Nephron (organoid): ENCODE results near the gene LPCAT1.
"Not testable (repeated sequence)": the region's sequence is repeated elsewhere in the genome, so short reads cannot be mapped to it uniquely, and the experiment has no call there.

Experiments
- H3K27ac Mint-ChIP-seq, 3 experiments: 2 replicates each; pipeline ENCODE4 v1.8.0; 2020; ENCODE audit warnings: mixed read lengths in 3 of 3, mild to moderate bottlenecking in 2 of 3, moderate library complexity in 1 of 3
- H3K27me3 Mint-ChIP-seq: 2 replicates; pipeline ENCODE4 v1.8.0; 2021; ENCODE audit warnings: low read depth, mild to moderate bottlenecking, moderate library complexity, mixed read lengths
- H3K36me3 Mint-ChIP-seq: 2 replicates; pipeline ENCODE4 v1.8.0; 2020; ENCODE audit warnings: low read depth, mixed read lengths
- H3K4me1 Mint-ChIP-seq: 2 replicates; pipeline ENCODE4 v1.8.0; 2020; ENCODE audit warnings: mixed read lengths
- H3K4me3 Mint-ChIP-seq, 3 experiments: 2 replicates each; pipeline ENCODE4 v1.8.0; 2020; ENCODE audit warnings: mild to moderate bottlenecking in 3 of 3, mixed read lengths in 3 of 3, moderate library complexity in 2 of 3
- H3K9me3 Mint-ChIP-seq: 2 replicates; pipeline ENCODE4 v1.8.0; 2020; ENCODE audit warnings: mixed read lengths
- TF ChIP-seq, protein P1 (sequence below), 3 experiments: fragments of 200-600 bp; sonication (generic); IDR thresholded peaks; one replicate each; pipeline ENCODE4 v1.5.0; 2021; ENCODE audit warnings: antibody characterized with exemption in 3 of 3; ENCODE audit not compliant: unreplicated experiment in 3 of 3

Gene LPCAT1, protein sequence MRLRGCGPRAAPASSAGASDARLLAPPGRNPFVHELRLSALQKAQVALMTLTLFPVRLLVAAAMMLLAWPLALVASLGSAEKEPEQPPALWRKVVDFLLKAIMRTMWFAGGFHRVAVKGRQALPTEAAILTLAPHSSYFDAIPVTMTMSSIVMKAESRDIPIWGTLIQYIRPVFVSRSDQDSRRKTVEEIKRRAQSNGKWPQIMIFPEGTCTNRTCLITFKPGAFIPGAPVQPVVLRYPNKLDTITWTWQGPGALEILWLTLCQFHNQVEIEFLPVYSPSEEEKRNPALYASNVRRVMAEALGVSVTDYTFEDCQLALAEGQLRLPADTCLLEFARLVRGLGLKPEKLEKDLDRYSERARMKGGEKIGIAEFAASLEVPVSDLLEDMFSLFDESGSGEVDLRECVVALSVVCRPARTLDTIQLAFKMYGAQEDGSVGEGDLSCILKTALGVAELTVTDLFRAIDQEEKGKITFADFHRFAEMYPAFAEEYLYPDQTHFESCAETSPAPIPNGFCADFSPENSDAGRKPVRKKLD

DNA sequence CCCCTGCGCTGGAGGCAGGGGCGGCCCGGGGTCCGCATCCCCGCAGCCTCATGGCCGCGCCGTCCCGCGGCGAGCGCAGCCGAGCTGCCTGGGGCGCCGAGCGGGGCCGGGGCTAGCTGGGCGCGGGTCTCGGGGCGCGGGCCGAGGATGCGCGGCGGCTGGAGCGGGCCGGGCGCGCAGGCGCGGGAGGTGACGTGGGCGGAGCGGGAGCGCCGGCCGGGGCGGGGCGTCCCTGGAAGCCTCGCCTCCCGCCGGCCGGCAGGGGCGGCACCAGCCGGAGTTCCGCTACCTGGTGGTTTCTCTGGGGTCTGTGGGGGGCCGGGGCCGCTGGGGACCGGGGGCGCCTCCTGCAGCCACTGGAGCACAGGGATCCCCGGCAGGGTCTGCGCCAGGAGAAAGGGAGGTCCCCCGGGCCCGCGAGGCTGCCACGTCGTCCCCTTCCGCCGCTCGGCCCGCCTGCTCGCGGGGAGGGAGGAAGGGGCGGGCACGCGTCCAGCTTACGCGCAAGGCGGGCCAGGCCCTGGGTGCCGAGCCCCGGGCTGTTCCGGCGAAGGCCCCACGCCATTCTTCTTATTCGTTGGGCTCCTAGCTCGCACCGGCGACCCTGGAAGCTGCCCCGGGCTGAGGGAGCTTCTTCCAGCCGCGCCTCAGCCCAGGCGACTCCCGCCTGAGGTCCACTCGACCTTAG, at the start of gene LPCAT1:
Gene LPCAT1 (minus strand): TSS at position 168 of the 688 bp plus-strand sequence. CDS start 116 bp downstream, at position 52.
- TF ChIP-seq, protein P1, sequence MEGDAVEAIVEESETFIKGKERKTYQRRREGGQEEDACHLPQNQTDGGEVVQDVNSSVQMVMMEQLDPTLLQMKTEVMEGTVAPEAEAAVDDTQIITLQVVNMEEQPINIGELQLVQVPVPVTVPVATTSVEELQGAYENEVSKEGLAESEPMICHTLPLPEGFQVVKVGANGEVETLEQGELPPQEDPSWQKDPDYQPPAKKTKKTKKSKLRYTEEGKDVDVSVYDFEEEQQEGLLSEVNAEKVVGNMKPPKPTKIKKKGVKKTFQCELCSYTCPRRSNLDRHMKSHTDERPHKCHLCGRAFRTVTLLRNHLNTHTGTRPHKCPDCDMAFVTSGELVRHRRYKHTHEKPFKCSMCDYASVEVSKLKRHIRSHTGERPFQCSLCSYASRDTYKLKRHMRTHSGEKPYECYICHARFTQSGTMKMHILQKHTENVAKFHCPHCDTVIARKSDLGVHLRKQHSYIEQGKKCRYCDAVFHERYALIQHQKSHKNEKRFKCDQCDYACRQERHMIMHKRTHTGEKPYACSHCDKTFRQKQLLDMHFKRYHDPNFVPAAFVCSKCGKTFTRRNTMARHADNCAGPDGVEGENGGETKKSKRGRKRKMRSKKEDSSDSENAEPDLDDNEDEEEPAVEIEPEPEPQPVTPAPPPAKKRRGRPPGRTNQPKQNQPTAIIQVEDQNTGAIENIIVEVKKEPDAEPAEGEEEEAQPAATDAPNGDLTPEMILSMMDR (IDR thresholded peaks at IDR 0.05; ENCODE audit: unreplicated experiment in 3 of 3): peak in 1 of 3 experiments; percentile 20
- H3K27me3 Mint-ChIP-seq: peaks cover 8% of the 10 kb centered on the region
- H3K9me3 Mint-ChIP-seq: no peaks in the 10 kb centered on the region
- H3K27ac Mint-ChIP-seq: peak within 1 kb of the TSS in 2 of 3 experiments; percentile 51 to 82
- H3K4me3 Mint-ChIP-seq: peak within 1 kb of the TSS; percentile 86 to 92 (median 91)
- H3K36me3 Mint-ChIP-seq: peaks cover 5% of the 10 kb centered on the region
- H3K4me1 Mint-ChIP-seq: peaks cover 20% of the 10 kb centered on the region

DNA sequence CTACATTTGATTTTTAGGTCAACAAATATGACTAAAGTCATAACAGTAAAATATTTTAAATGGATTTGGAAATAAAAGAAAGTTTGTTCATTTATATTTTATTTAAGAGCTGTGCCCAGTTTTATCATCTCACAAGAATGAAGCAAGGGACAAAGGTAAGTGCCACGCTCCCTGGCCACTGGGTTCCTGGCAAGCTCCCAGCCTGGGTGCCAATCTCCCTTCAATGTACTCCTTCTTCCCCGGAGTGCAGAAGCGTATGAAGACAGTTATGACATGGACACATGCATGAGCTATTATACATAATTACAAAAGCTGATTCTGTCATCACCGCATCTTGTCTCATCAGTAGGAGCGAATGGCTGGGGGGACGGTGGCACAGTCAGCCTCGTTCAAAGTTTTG, 48.1 kb upstream of the LPCAT1 start:
- H3K27ac Mint-ChIP-seq, H3K9me3 Mint-ChIP-seq, H3K27me3 Mint-ChIP-seq, H3K4me3 Mint-ChIP-seq: not testable (repeated sequence)
- Mint-ChIP-seq H3K4me1 (peaks cover 20% of the 10 kb centered on the region), H3K36me3 (peaks cover 65% of the 10 kb centered on the region)

DNA sequence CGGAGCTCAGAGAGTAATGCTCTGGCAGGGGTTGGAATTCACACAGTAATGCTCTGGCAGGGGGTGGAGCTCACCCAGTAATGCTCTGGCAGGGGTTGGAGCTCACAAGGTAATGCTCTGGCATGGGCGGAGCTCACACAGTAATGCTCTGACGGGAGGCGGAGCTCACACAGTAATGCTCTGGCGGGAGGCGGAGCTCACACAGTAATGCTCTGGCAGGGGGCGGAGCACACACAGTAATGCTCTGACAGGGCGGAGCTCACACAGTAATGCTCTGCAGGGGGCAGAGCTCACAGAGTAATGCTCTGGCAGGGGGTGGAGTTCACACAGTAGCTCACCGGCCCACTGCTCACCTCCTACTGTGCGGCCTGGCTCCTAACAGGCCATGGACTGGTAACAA, 47.2 kb upstream of the LPCAT1 start:
- Mint-ChIP-seq H3K4me3 (no peak overlapping the region), H3K27me3 (no peaks in the 10 kb centered on the region), H3K36me3 (peaks cover 65% of the 10 kb centered on the region), H3K27ac (no peak overlapping the region), H3K9me3 (no peaks in the 10 kb centered on the region), H3K4me1 (peaks cover 24% of the 10 kb centered on the region)
- TF ChIP-seq, protein P1 (IDR thresholded peaks at IDR 0.05; ENCODE audit: unreplicated experiment in 3 of 3): no peak

DNA sequence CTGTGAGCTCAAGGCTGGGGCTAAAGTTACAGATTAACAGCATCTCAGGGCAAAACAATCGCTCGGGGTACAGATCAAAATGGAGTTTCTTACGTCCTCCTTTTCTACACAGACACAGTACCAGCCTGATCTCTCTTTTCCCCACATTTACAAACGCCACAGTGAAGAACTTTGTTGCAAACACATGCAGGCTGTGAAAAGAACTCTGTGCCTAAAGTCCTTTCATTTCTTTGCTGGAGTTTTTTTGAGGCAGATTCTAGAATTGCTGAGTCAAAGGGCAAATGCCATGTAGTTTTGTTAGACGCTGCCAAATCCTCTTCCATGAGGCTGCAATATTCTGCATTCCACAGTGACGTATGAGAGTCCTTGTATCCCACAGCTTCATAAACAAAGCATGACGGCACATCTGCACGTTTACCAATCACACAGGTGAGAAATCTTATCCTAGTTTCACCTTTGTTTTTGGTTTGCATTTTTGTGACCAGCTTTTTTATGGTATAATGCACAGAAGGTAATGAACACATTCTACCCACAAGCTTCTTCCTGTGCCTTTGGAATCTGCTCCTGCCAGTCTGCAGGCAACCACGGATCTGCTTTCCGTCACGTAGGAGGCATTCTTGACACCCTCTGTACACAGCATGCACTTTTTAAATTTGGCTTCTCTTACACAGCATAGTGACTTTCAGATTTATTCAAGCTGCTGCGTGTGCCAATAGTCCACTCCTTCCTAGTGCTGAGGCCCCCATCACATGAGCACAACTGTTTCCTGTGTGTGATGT, 44.6 kb upstream of the LPCAT1 start:
- Mint-ChIP-seq H3K27ac (peak overlapping the region; percentile 94 to 99 (median 97)), H3K27me3 (no peaks in the 10 kb centered on the region), H3K36me3 (peaks cover 50% of the 10 kb centered on the region), H3K4me3 (peak overlapping the region in 2 of 3 experiments; percentile 42 to 65), H3K4me1 (peaks cover 24% of the 10 kb centered on the region), H3K9me3 (no peaks in the 10 kb centered on the region)
- TF ChIP-seq, protein P1 (IDR thresholded peaks at IDR 0.05; ENCODE audit: unreplicated experiment in 3 of 3): no peak

DNA sequence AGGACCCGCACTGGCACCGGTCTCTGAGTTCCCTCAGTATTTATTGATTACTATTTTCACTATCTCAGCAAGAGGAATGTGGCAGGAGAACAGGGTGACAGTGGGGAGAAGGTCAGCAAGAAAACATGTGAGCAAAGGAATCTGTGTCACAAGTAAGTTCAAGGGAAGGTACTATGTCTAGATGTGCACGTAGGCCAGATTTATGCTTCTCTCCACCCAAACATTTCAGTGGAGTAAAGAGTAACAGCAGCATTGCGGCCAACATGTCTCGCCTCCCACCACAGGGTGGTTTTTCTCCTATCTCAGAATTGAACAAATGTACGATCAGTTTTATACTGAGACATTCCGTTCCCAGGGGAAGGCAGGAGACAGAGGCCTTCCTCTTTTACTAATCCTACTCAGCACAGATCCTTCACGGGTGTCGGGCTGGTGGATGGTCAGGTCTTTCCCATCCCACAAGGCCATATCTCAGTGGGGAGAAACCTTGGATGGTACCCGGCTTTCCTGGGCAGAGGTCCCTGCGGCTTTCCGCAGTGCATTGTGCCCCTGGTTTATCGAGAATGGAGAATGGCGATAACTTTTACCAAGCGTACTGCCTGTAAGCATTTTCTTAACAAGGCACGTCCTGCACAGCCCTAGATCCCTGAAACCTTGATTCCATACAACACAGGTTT, 43.9 kb upstream of the LPCAT1 start:
- peak overlapping the region; percentile 94 to 99 (median 97) for H3K27ac Mint-ChIP-seq
- peak overlapping the region in 1 of 3 experiments; percentile 56 for H3K4me3 Mint-ChIP-seq
- peaks cover 43% of the 10 kb centered on the region for H3K36me3 Mint-ChIP-seq
- H3K27me3 Mint-ChIP-seq, H3K9me3 Mint-ChIP-seq: not testable (repeated sequence)
- peaks cover 24% of the 10 kb centered on the region for H3K4me1 Mint-ChIP-seq
